HCT116 (cell line): ENCODE measurements around the gene LUM.

Source experiments
- CEBPB ChIP-seq: IDR thresholded peaks from 2 replicates; pipeline ENCODE4 v1.6.1; 2012; ENCODE audit warnings: low read depth
- CTCF ChIP-seq, 3 experiments: fragments of 200-600 bp in 1 of 3; sonication (generic) in 1 of 3; IDR thresholded peaks in 2 of 3; conservative IDR thresholded peaks in 1 of 3; 2 replicates each; pipeline ENCODE4 v1.5.1; 2012 to 2017; ENCODE audit warnings: low read depth in 2 of 3, low read length in 2 of 3, antibody characterized with exemption in 1 of 3, borderline replicate concordance in 1 of 3, control low read depth in 1 of 3, mild to moderate bottlenecking in 1 of 3, mixed read lengths in 1 of 3, mixed run types in 1 of 3, moderate library complexity in 1 of 3; ENCODE audit not compliant: insufficient read depth in 1 of 3
- ELF1 ChIP-seq: IDR thresholded peaks from 2 replicates; pipeline ENCODE4 v1.6.1; 2012; ENCODE audit warnings: low read depth, borderline replicate concordance
- EZH2phosphoT487 ChIP-seq: fragments of 200-600 bp; IDR thresholded peaks from 2 replicates; pipeline ENCODE4 v1.6.1; 2018; ENCODE audit warnings: antibody characterized with exemption, borderline replicate concordance
- POLR2A ChIP-seq: IDR thresholded peaks from 2 replicates; pipeline ENCODE4 v1.7.0; 2011; ENCODE audit warnings: borderline replicate concordance; ENCODE audit not compliant: insufficient read depth, insufficient read length; ENCODE audit errors: extremely low read depth
- ZBTB33 ChIP-seq: IDR thresholded peaks from 2 replicates; pipeline ENCODE4 v1.6.1; 2011; ENCODE audit warnings: mild to moderate bottlenecking, low read length, moderate library complexity; ENCODE audit not compliant: insufficient replicate concordance; ENCODE audit errors: extremely low read depth

GRCh38 chr12:91059211-91059610, 52.1 kb downstream of the LUM start:
- TF ChIP-seq POLR2A (no peak), ELF1 (no peak), CTCF (IDR thresholded peaks at IDR 0.05 in 2 of 3, conservative IDR thresholded peaks at IDR 0.05 in 1 of 3; ENCODE audit: borderline replicate concordance in 1 of 3, insufficient read depth in 1 of 3, low read depth in 2 of 3, low read length in 2 of 3) (no peak), CEBPB (no peak), ZBTB33 (no peak), EZH2phosphoT487 (no peak)
